GM12874 (cell line): Measurements from ENCODE around the gene SLC4A4.

Experiments
- CTCF ChIP-seq: IDR thresholded peaks from 2 replicates; pipeline ENCODE4 v1.5.1; 2011; ENCODE audit warnings: low read depth, mild to moderate bottlenecking, control low read depth, low read length, moderate library complexity; ENCODE audit not compliant: insufficient read depth

The SLC4A4 gene

GRCh38 chr4:71449878-71450277, 111.1 kb downstream of the SLC4A4 start:
- TF ChIP-seq CTCF: no peak

GRCh38 chr4:71453531-71453930, 114.7 kb downstream of the SLC4A4 start:
- TF ChIP-seq CTCF: no peak

GRCh38 chr4:71456841-71457240, 118.0 kb downstream of the SLC4A4 start:
- TF ChIP-seq CTCF: no peak

DNA sequence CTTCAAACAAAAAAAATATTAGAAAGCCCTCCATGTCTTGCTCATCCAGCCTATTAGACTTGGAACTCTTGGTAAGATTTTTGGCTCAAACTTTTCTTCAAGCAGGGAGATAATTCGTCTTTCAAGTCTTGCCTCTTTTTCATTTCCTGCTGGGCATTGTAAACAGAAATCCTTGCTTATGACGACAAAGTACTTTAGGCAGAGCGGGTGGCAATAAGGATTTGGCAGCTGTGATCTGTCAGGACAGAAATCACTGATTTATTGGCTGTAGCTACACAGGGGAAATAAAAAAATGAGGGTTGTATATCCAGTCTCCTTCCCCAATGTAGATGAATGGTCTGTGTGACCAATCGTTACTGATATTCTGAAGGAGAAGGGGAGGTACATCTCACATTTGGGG, 121.6 kb downstream of the SLC4A4 start:
- no peak for TF ChIP-seq CTCF

- no peak for TF ChIP-seq CTCF
These were observed 122.6 kb downstream of the SLC4A4 start for GRCh38 chr4:71461422-71461821.

DNA sequence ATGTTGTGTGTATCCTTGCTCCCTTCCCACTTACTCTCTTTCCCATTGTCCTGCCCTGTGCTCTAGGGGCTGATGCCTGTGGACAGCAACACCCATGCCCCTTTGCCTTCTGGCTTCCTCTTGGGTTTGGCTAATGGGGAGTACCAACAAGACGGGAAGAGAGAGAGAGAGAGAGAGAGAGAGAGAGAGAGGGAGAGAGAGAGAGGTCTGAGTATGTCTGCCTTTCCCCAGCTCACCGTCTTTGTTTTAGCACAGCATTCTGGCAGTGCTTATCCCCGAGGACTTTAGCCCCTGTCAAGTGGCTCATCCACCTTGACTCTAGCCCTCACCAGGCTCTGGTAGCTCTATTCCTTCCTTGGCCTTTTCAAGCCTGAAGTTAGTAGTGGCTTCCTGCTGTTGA, 128.0 kb downstream of the SLC4A4 start:
- no peak for TF ChIP-seq CTCF

GRCh38 chr4:71468116-71468710, 129.4 kb downstream of the SLC4A4 start:
- no peak for TF ChIP-seq CTCF
